A673 (cell line): Measurements from ENCODE around the gene CAMKK1. TPM values are rescaled to one million over a fixed set of nuclear protein-coding genes. Genes with fewer than 3 reads are reported as not detected.
A peak's percentile ranks its signal among the peaks of the same experiment; 100 is the strongest.

Source experiments
- BruUV-seq: library from RNA; stranded (reverse); fragments of 400-500 nt; replicated peaks from 2 replicates; lab custom pipeline; 2021; lab: Mats Ljungman, UMichigan
- CTCF ChIA-PET: fragments of 300-600 bp; sonication (Branson Sonifier 250); formaldehyde crosslinking; loops from one replicate; lab custom pipeline; 2022; ENCODE audit warnings: antibody characterized with exemption; lab: Charles Lee
- POLR2A ChIA-PET: fragments of 300-600 bp; sonication (Branson Sonifier 250); formaldehyde crosslinking; loops from one replicate; lab custom pipeline; 2022; ENCODE audit warnings: antibody characterized with exemption; ENCODE audit not compliant: low non-redundant PET; lab: Charles Lee
- DNase-seq: peaks from one replicate; pipeline ENCODE4 v3.0.0-alpha.2; 2015; ENCODE audit warnings: low spot score
- H3K27ac ChIP-seq: fragments of 200-600 bp; sonication (generic); 2 replicates; pipeline ENCODE4 v1.5.1; 2016; ENCODE audit warnings: mixed run types, low read depth, mild to moderate bottlenecking, mixed read lengths, antibody characterized with exemption, low read length; ENCODE audit not compliant: poor library complexity, severe bottlenecking
- H3K27me3 ChIP-seq: fragments of 200-600 bp; sonication (generic); replicated peaks from 2 replicates; pipeline ENCODE4 v1.6.1; 2017; ENCODE audit warnings: mixed run types, low read depth, mild to moderate bottlenecking, mixed read lengths, antibody characterized with exemption, low read length; ENCODE audit not compliant: insufficient read depth, poor library complexity
- H3K36me3 ChIP-seq: fragments of 200-600 bp; sonication (generic); 2 replicates; pipeline ENCODE4 v1.6.1; 2016; ENCODE audit warnings: mixed run types, mild to moderate bottlenecking, mixed read lengths, antibody characterized with exemption, low read length; ENCODE audit not compliant: insufficient read depth, poor library complexity, severe bottlenecking
- H3K4me1 ChIP-seq: fragments of 200-600 bp; sonication (generic); 2 replicates; pipeline ENCODE4 v1.6.1; 2017; ENCODE audit warnings: mixed run types, mild to moderate bottlenecking, mixed read lengths, antibody characterized with exemption, low read length; ENCODE audit not compliant: insufficient read depth, poor library complexity, severe bottlenecking
- H3K4me3 ChIP-seq: fragments of 200-600 bp; sonication (generic); 2 replicates; pipeline ENCODE4 v1.5.1; 2016; ENCODE audit warnings: low read depth, mixed run types, mild to moderate bottlenecking, mixed read lengths, low read length; ENCODE audit not compliant: poor library complexity, severe bottlenecking
- H3K9me3 ChIP-seq: fragments of 200-600 bp; sonication (generic); 2 replicates; pipeline ENCODE4 v1.6.1; 2016; ENCODE audit warnings: mixed run types, low read depth, mild to moderate bottlenecking, mixed read lengths, antibody characterized with exemption, low read length; ENCODE audit not compliant: poor library complexity, severe bottlenecking
- CTCF ChIP-seq: fragments of 300-800, 200-600 bp; sonication (generic); conservative IDR thresholded peaks from 2 replicates; pipeline ENCODE4 v1.5.1; 2017; ENCODE audit warnings: low read depth, mild to moderate bottlenecking, antibody characterized with exemption, low read length, moderate library complexity, mixed read lengths
- EZH2 ChIP-seq: fragments of 200-600 bp; sonication (generic); IDR thresholded peaks from 2 replicates; pipeline ENCODE4 v1.6.1; 2017; ENCODE audit warnings: borderline replicate concordance, low read depth, mild to moderate bottlenecking, mixed read lengths, antibody characterized with exemption, low read length; ENCODE audit not compliant: poor library complexity, severe bottlenecking
- intact Hi-C: fragments of 100-400 bp; cut with micrococcal nuclease; formaldehyde crosslinking; loops from one replicate; pipeline ENCODE4 v1.10.0; 2022; ENCODE audit not compliant: unreplicated experiment
- total RNA-seq: library from RNA; stranded (reverse); gene quantifications from 2 replicates; pipeline ENCODE4 v1.2.3, GENCODE V29; 2021

Gene CAMKK1
- total RNA-seq, 1 experiment from 2014 or later = 6.1 TPM

GRCh38 chr17:3917391-3917931 lies 24.6 kb upstream of the CAMKK1 start:
- H3K27me3 ChIP-seq = no peaks in the 10 kb centered on the region
- no peaks in the 10 kb centered on the region for H3K9me3 ChIP-seq
- no peak for TF ChIP-seq CTCF
- TF ChIP-seq EZH2 = no peak
- CTCF ChIA-PET = interaction anchor here (0.6 kb wide), 2 partner anchors 83 to 137 kb away, joined by 4 to 8 read pairs; no protein-coding TSS in a partner anchor
- no peak overlapping the region for H3K27ac ChIP-seq
- H3K36me3 ChIP-seq = no peaks in the 10 kb centered on the region
- no peak for DNase-seq
- POLR2A ChIA-PET = no interaction called here
- H3K4me1 ChIP-seq = peaks cover 9% of the 10 kb centered on the region
- intact Hi-C loops = loop anchor here (10.0 kb wide), 3 partner anchors 157 to 497 kb away; no protein-coding TSS in a partner anchor
- H3K4me3 ChIP-seq = no peak overlapping the region
- no TSS peak for BruUV-seq

- no peak for DNase-seq
- H3K36me3 ChIP-seq = no peaks in the 10 kb centered on the region
- no TSS peak for BruUV-seq
- no peaks in the 10 kb centered on the region for H3K27me3 ChIP-seq
- ChIA-PET POLR2A (no interaction called here), CTCF (interaction anchor here (0.6 kb wide), 1 partner anchor 137 kb away, joined by 8 read pairs; no protein-coding TSS in a partner anchor)
- intact Hi-C loops = loop anchor here (10.0 kb wide), 3 partner anchors 158 to 498 kb away; no protein-coding TSS in a partner anchor
- TF ChIP-seq CTCF (no peak), EZH2 (no peak)
- H3K9me3 ChIP-seq = no peaks in the 10 kb centered on the region
- peaks cover 9% of the 10 kb centered on the region for H3K4me1 ChIP-seq
- no peak overlapping the region for H3K4me3 ChIP-seq
- no peak overlapping the region for H3K27ac ChIP-seq
These were observed 24.0 kb upstream of the CAMKK1 start for GRCh38 chr17:3916825-3917224.

GRCh38 chr17:3915995-3916696 lies 23.3 kb upstream of the CAMKK1 start, which contains the start of gene P2RX1:
TSS of gene P2RX1 (minus strand) at chr17:3916465. CDS start at chr17:3916225, 240 bp downstream.
- intact Hi-C loops = loop anchor here (10.0 kb wide), 3 partner anchors 159 to 499 kb away; no protein-coding TSS in a partner anchor
- Histone ChIP-seq H3K9me3 (no peaks in the 10 kb centered on the region), H3K4me1 (peaks cover 9% of the 10 kb centered on the region), H3K4me3 (no peak within 1 kb of the TSS), H3K27ac (no peak within 1 kb of the TSS), H3K36me3 (no peaks in the 10 kb centered on the region), H3K27me3 (no peaks in the 10 kb centered on the region)
- BruUV-seq = no TSS peak
- TF ChIP-seq EZH2 (no peak), CTCF (no peak)
- ChIA-PET POLR2A (no interaction called here), CTCF (no interaction called here)
- peak; percentile 38 for DNase-seq
